ENCODE data around the gene C1orf159.

The C1orf159 gene

GRCh38 chr1:1145547-1145914 is 29.6 kb upstream of the C1orf159 start:
- no peak overlapping the region for H3K9ac ChIP-seq (ENCODE audit: low read length)
- H3K4me1 ChIP-seq (ENCODE audit: low read length): peaks cover 16% of the 10 kb centered on the region
- H3F3A ChIP-seq (ENCODE audit: insufficient read depth, low read length): no peaks in the 10 kb centered on the region
- H3K27ac ChIP-seq (ENCODE audit: low read length): no peak overlapping the region
- H3K79me2 ChIP-seq (ENCODE audit: low read length): no peaks in the 10 kb centered on the region
- no peaks in the 10 kb centered on the region for H3K36me3 ChIP-seq (replicated peaks; ENCODE audit: insufficient read depth, low read length)
- H4K20me1 ChIP-seq (ENCODE audit: insufficient read depth, low read length): no peaks in the 10 kb centered on the region
- peaks cover 62% of the 10 kb centered on the region for H3K27me3 ChIP-seq (replicated peaks; ENCODE audit: insufficient read depth, low read length)
- no peak overlapping the region for H2AFZ ChIP-seq (ENCODE audit: low read length)
- H3K9me3 ChIP-seq (replicated peaks; ENCODE audit: insufficient read depth, low read length): no peaks in the 10 kb centered on the region
- DNase-seq: no peak
- no peak for TF ChIP-seq EZH2phosphoT487 (IDR thresholded peaks at IDR 0.05; ENCODE audit: low read length)
- H3K9me2 ChIP-seq (replicated peaks; ENCODE audit: insufficient read depth, low read length): no peaks in the 10 kb centered on the region
- H3K4me3 ChIP-seq (ENCODE audit: low read length): no peak overlapping the region
- H3K4me2 ChIP-seq (ENCODE audit: low read depth, low read length): no peak overlapping the region

- no peak for DNase-seq
- H3F3A ChIP-seq (ENCODE audit: insufficient read depth, low read length): no peaks in the 10 kb centered on the region
- no peak overlapping the region; the same call in 1 of the 2 replicates for H3K9ac ChIP-seq (ENCODE audit: low read length)
- no peaks in the 10 kb centered on the region for H3K36me3 ChIP-seq (replicated peaks; ENCODE audit: insufficient read depth, low read length)
- H4K20me1 ChIP-seq (ENCODE audit: insufficient read depth, low read length): no peaks in the 10 kb centered on the region
- H3K4me1 ChIP-seq (ENCODE audit: low read length): peaks cover 14% of the 10 kb centered on the region
- H3K9me3 ChIP-seq (replicated peaks; ENCODE audit: insufficient read depth, low read length): no peaks in the 10 kb centered on the region
- no peak overlapping the region for H2AFZ ChIP-seq (ENCODE audit: low read length)
- H3K79me2 ChIP-seq (ENCODE audit: low read length): no peaks in the 10 kb centered on the region
- TF ChIP-seq EZH2phosphoT487 (IDR thresholded peaks at IDR 0.05; ENCODE audit: low read length): no peak
- peak overlapping the region; percentile 28; the same call in 1 of the 2 replicates for H3K27ac ChIP-seq (ENCODE audit: low read length)
- peaks cover 57% of the 10 kb centered on the region for H3K27me3 ChIP-seq (replicated peaks; ENCODE audit: insufficient read depth, low read length)
- H3K9me2 ChIP-seq (replicated peaks; ENCODE audit: insufficient read depth, low read length): no peaks in the 10 kb centered on the region
- H3K4me3 ChIP-seq (ENCODE audit: low read length): no peak overlapping the region
- H3K4me2 ChIP-seq (ENCODE audit: low read depth, low read length): no peak overlapping the region
Observed at GRCh38 chr1:1144843-1145546, 29.1 kb upstream of the C1orf159 start.

- H4K20me1 ChIP-seq (ENCODE audit: insufficient read depth, low read length): no peaks in the 10 kb centered on the region
- H3F3A ChIP-seq (ENCODE audit: insufficient read depth, low read length): no peaks in the 10 kb centered on the region
- peaks cover 13% of the 10 kb centered on the region for H3K4me1 ChIP-seq (ENCODE audit: low read length)
- peak overlapping the region; percentile 38; the same call in 1 of the 2 replicates for H3K4me2 ChIP-seq (ENCODE audit: low read depth, low read length)
- H2AFZ ChIP-seq (ENCODE audit: low read length): peak overlapping the region; percentile 59
- peak overlapping the region; percentile 28; the same call in 1 of the 2 replicates for H3K27ac ChIP-seq (ENCODE audit: low read length)
- H3K9me2 ChIP-seq (replicated peaks; ENCODE audit: insufficient read depth, low read length): no peaks in the 10 kb centered on the region
- no peak overlapping the region for H3K4me3 ChIP-seq (ENCODE audit: low read length)
- no peaks in the 10 kb centered on the region for H3K79me2 ChIP-seq (ENCODE audit: low read length)
- peak overlapping the region; percentile 24; the same call in 1 of the 2 replicates for H3K9ac ChIP-seq (ENCODE audit: low read length)
- no peaks in the 10 kb centered on the region for H3K9me3 ChIP-seq (replicated peaks; ENCODE audit: insufficient read depth, low read length)
- TF ChIP-seq CTCF (IDR thresholded peaks at IDR 0.05; ENCODE audit: low read length) (no peak), EZH2 (optimal IDR thresholded peaks at IDR 0.05; ENCODE audit: low read depth, low read length) (no peak), EZH2phosphoT487 (IDR thresholded peaks at IDR 0.05; ENCODE audit: low read length) (no peak)
- peaks cover 54% of the 10 kb centered on the region for H3K27me3 ChIP-seq (replicated peaks; ENCODE audit: insufficient read depth, low read length)
- DNase-seq: peak; percentile 50
- no peaks in the 10 kb centered on the region for H3K36me3 ChIP-seq (replicated peaks; ENCODE audit: insufficient read depth, low read length)
Observed at GRCh38 chr1:1144122-1144842, 28.4 kb upstream of the C1orf159 start.

- Histone ChIP-seq H3F3A (ENCODE audit: insufficient read depth, low read length) (no peaks in the 10 kb centered on the region), H3K4me3 (ENCODE audit: low read length) (no peak overlapping the region), H4K20me1 (ENCODE audit: insufficient read depth, low read length) (no peaks in the 10 kb centered on the region), H2AFZ (ENCODE audit: low read length) (0 out of 2 replicates have a peak overlapping the region, but pooled peaks have one; percentile 59), H3K27ac (ENCODE audit: low read length) (peak overlapping the region; percentile 28; the same call in 1 of the 2 replicates), H3K4me2 (ENCODE audit: low read depth, low read length) (peak overlapping the region; percentile 38; the same call in 1 of the 2 replicates), H3K9me2 (replicated peaks; ENCODE audit: insufficient read depth, low read length) (no peaks in the 10 kb centered on the region), H3K9me3 (replicated peaks; ENCODE audit: insufficient read depth, low read length) (no peaks in the 10 kb centered on the region), H3K79me2 (ENCODE audit: low read length) (no peaks in the 10 kb centered on the region), H3K4me1 (ENCODE audit: low read length) (peaks cover 13% of the 10 kb centered on the region), H3K9ac (ENCODE audit: low read length) (0 out of 2 replicates have a peak overlapping the region, but pooled peaks have one; percentile 24), H3K27me3 (replicated peaks; ENCODE audit: insufficient read depth, low read length) (peaks cover 47% of the 10 kb centered on the region), H3K36me3 (replicated peaks; ENCODE audit: insufficient read depth, low read length) (no peaks in the 10 kb centered on the region)
- no peak for DNase-seq
- no peak for TF ChIP-seq EZH2phosphoT487 (IDR thresholded peaks at IDR 0.05; ENCODE audit: low read length)
- no peak for TF ChIP-seq EZH2 (optimal IDR thresholded peaks at IDR 0.05; ENCODE audit: low read depth, low read length)
Observed at GRCh38 chr1:1143636-1144035, 27.7 kb upstream of the C1orf159 start.
